HCT116 (cell line): ENCODE results near the gene KRT1. TPM values are rescaled to one million over a fixed set of nuclear protein-coding genes. Genes with fewer than 3 reads are reported as not detected.

ENCODE experiments used
- ATAC-seq: fragments of 200-7000 bp; cut with Tn5 transposase; 2 replicates; pipeline ENCODE4 v1.9.1; 2020; ENCODE audit warnings: mild to moderate bottlenecking, moderate library complexity
- BruUV-seq: library from RNA; stranded (reverse); fragments of 400-500 nt; replicated peaks from 2 replicates; lab custom pipeline; 2021; lab: Mats Ljungman, UMichigan
- CTCF ChIA-PET: fragments of 300-600 bp; sonication (Branson Sonifier 250); formaldehyde crosslinking; loops from one replicate; lab custom pipeline; 2021; ENCODE audit warnings: antibody characterized with exemption; lab: Charles Lee
- POLR2A ChIA-PET: fragments of 300-600, 350-600 bp; sonication (Branson Sonifier 250); formaldehyde crosslinking; loops from one replicate; lab custom pipeline; 2021; ENCODE audit warnings: antibody characterized with exemption; lab: Charles Lee
- RAD21 ChIA-PET, 2 experiments: fragments of 300-600 bp; sonication (Branson Sonifier 250); formaldehyde crosslinking; loops; one replicate each; lab custom pipeline; 2023; ENCODE audit warnings: low total read pairs in 2 of 2; ENCODE audit not compliant: uncharacterized antibody in 2 of 2, unreplicated experiment in 2 of 2, low non-redundant PET in 1 of 2; lab: Charles Lee
- DNase-seq: peaks from one replicate; pipeline ENCODE4 v3.0.0-alpha.2; 2010; ENCODE audit warnings: low read depth, low spot score
- H2AFZ ChIP-seq: fragments of 200-600 bp; shearing (Covaris generic), sonication (generic); 2 replicates; pipeline ENCODE4 v1.6.1; 2017; ENCODE audit warnings: low read depth, mixed run types, mixed read lengths, antibody characterized with exemption, low read length; ENCODE audit not compliant: poor library complexity, severe bottlenecking
- H3K27ac ChIP-seq: 2 replicates; pipeline ENCODE4 v1.5.1; 2012; ENCODE audit warnings: low read depth, low read length
- H3K27me3 ChIP-seq: fragments of 200-600 bp; sonication (generic); 2 replicates; pipeline ENCODE4 v1.6.1; 2016; ENCODE audit warnings: mixed run types, low read length, mixed read lengths; ENCODE audit not compliant: insufficient read depth
- H3K36me3 ChIP-seq, 2 experiments: fragments of 200-500 bp in 1 of 2; fragments of 200-600 bp in 1 of 2; sonication (Bioruptor generic) in 1 of 2; sonication (generic) in 1 of 2; 2 replicates each; pipeline versions ENCODE4 v1.5.1 to v1.6.1; 2014 to 2016; ENCODE audit warnings: low read length in 2 of 2, inconsistent platforms in 1 of 2, mixed read lengths in 1 of 2, mixed run types in 1 of 2; ENCODE audit not compliant: insufficient read depth in 2 of 2, control insufficient read depth in 1 of 2
- H3K4me1 ChIP-seq, 2 experiments: fragments of 200-600 bp in 1 of 2; sonication (generic) in 1 of 2; 2 replicates each; pipeline versions ENCODE4 v1.5.1 to v1.6.1; 2012 to 2017; ENCODE audit warnings: low read length in 2 of 2, inconsistent platforms in 1 of 2, mild to moderate bottlenecking in 1 of 2, mixed read lengths in 1 of 2, mixed run types in 1 of 2, moderate library complexity in 1 of 2; ENCODE audit not compliant: insufficient read depth in 2 of 2, control insufficient read depth in 1 of 2
- H3K4me2 ChIP-seq: fragments of 200-600 bp; sonication (generic); 2 replicates; pipeline ENCODE4 v1.6.1; 2017; ENCODE audit warnings: mixed run types, low read length, mixed read lengths
- H3K4me3 ChIP-seq, 2 experiments: fragments of 200-600 bp in 1 of 2; sonication (generic) in 1 of 2; replicated peaks in 1 of 2; 2 replicates each; pipeline ENCODE4 v1.5.1; 2011 to 2016; ENCODE audit warnings: low read length in 2 of 2, control low read depth in 1 of 2, low read depth in 1 of 2, mild to moderate bottlenecking in 1 of 2, mixed read lengths in 1 of 2, mixed run types in 1 of 2
- H3K79me2 ChIP-seq: fragments of 200-600 bp; sonication (generic); 2 replicates; pipeline ENCODE4 v1.6.1; 2017; ENCODE audit warnings: mild to moderate bottlenecking, mixed run types, low read length, moderate library complexity, mixed read lengths; ENCODE audit not compliant: insufficient read depth
- H3K9ac ChIP-seq: fragments of 200-600 bp; sonication (generic); 2 replicates; pipeline ENCODE4 v1.6.1; 2016; ENCODE audit warnings: low read length, mixed read lengths
- H3K9me2 ChIP-seq: fragments of 200-600 bp; sonication (generic), shearing (Covaris generic); 2 replicates; pipeline ENCODE4 v1.6.1; 2017; ENCODE audit warnings: mixed run types, mild to moderate bottlenecking, moderate library complexity; ENCODE audit not compliant: insufficient read depth
- H3K9me3 ChIP-seq, 2 experiments: fragments of 200-500 bp in 1 of 2; fragments of 200-600 bp in 1 of 2; sonication (Bioruptor generic) in 1 of 2; sonication (generic) in 1 of 2; 2 replicates each; pipeline ENCODE4 v1.6.1; 2014 to 2017; ENCODE audit warnings: low read length in 2 of 2, mixed read lengths in 2 of 2, inconsistent platforms in 1 of 2, low read depth in 1 of 2, mild to moderate bottlenecking in 1 of 2, mixed run types in 1 of 2, moderate library complexity in 1 of 2; ENCODE audit not compliant: control insufficient read depth in 1 of 2, insufficient read depth in 1 of 2
- H4K20me1 ChIP-seq: fragments of 200-600 bp; sonication (generic), shearing (Covaris generic); 2 replicates; pipeline ENCODE4 v1.6.1; 2017; ENCODE audit warnings: mixed run types, mild to moderate bottlenecking, moderate library complexity; ENCODE audit not compliant: insufficient read depth
- CTCF ChIP-seq, 3 experiments: fragments of 200-600 bp in 1 of 3; sonication (generic) in 1 of 3; IDR thresholded peaks in 2 of 3; conservative IDR thresholded peaks in 1 of 3; 2 replicates each; pipeline ENCODE4 v1.5.1; 2012 to 2017; ENCODE audit warnings: low read depth in 2 of 3, low read length in 2 of 3, antibody characterized with exemption in 1 of 3, borderline replicate concordance in 1 of 3, control low read depth in 1 of 3, mild to moderate bottlenecking in 1 of 3, mixed read lengths in 1 of 3, mixed run types in 1 of 3, moderate library complexity in 1 of 3; ENCODE audit not compliant: insufficient read depth in 1 of 3
- EGR1 ChIP-seq: IDR thresholded peaks from 2 replicates; pipeline ENCODE4 v1.6.1; 2012; ENCODE audit warnings: low read depth
- EZH2 ChIP-seq: fragments of 200-600 bp; sonication (generic); IDR thresholded peaks from 2 replicates; pipeline ENCODE4 v1.6.1; 2017; ENCODE audit warnings: antibody characterized with exemption, mixed run types
- EZH2phosphoT487 ChIP-seq: fragments of 200-600 bp; IDR thresholded peaks from 2 replicates; pipeline ENCODE4 v1.6.1; 2018; ENCODE audit warnings: antibody characterized with exemption, borderline replicate concordance
- ZBTB33 ChIP-seq: IDR thresholded peaks from 2 replicates; pipeline ENCODE4 v1.6.1; 2011; ENCODE audit warnings: mild to moderate bottlenecking, low read length, moderate library complexity; ENCODE audit not compliant: insufficient replicate concordance; ENCODE audit errors: extremely low read depth
- intact Hi-C: fragments of 100-400 bp; cut with micrococcal nuclease; formaldehyde crosslinking; loops from 2 replicates; pipeline ENCODE4 v1.10.0; 2022
- total RNA-seq: library from RNA; stranded (reverse); gene quantifications from one replicate; pipeline ENCODE4 v1.2.1, GENCODE V29; 2021; ENCODE audit not compliant: unreplicated experiment

Gene KRT1
- total RNA-seq, 1 experiment from 2014 or later: 0.20 TPM

- no peak for TF ChIP-seq EZH2phosphoT487
- no peak for TF ChIP-seq EGR1
- no peak for TF ChIP-seq CTCF (IDR thresholded peaks at IDR 0.05 in 2 of 3, conservative IDR thresholded peaks at IDR 0.05 in 1 of 3; ENCODE audit: borderline replicate concordance in 1 of 3, insufficient read depth in 1 of 3, low read depth in 2 of 3, low read length in 2 of 3)
- no peak for TF ChIP-seq ZBTB33
- no peak for TF ChIP-seq EZH2
- ChIA-PET CTCF (no interaction called here), RAD21 (no interaction called here), POLR2A (no interaction called here)
- DNase-seq (no peak), ATAC-seq (no peak)
- Histone ChIP-seq H3K36me3 (no peaks in the 10 kb centered on the region), H3K27ac (no peak overlapping the region), H3K9me3 (no peaks in the 10 kb centered on the region), H3K4me1 (no peaks in the 10 kb centered on the region), H3K9me2 (no peaks in the 10 kb centered on the region), H3K9ac (no peak overlapping the region), H3K4me3 (no peak overlapping the region), H3K27me3 (no peaks in the 10 kb centered on the region), H2AFZ (no peak overlapping the region), H4K20me1 (no peaks in the 10 kb centered on the region), H3K79me2 (no peaks in the 10 kb centered on the region), H3K4me2 (no peak overlapping the region)
- intact Hi-C loops: no loop called here
- no TSS peak for BruUV-seq
These were observed 43.5 kb downstream of the KRT1 start for GRCh38 chr12:52636592-52637258.
